Prostate gland (tissue), 2 donors: ENCODE measurements around the gene EPHA2. TPM values are rescaled to one million over a fixed set of nuclear protein-coding genes. Genes with fewer than 3 reads are reported as not detected.
A peak's percentile ranks its signal among the peaks of the same experiment; 100 is the strongest.

ENCODE experiments used
- DNase-seq: peaks from one replicate; pipeline ENCODE4 v3.0.0-alpha.2; 2019; ENCODE audit warnings: low spot score
- H3K27ac ChIP-seq, 2 donors: fragments of 200-600 bp; sonication (generic); 2 replicates each; pipeline ENCODE4 v1.5.1; 2017 to 2019
- H3K27me3 ChIP-seq: fragments of 200-600 bp; sonication (generic); replicated peaks from 2 replicates; pipeline ENCODE4 v1.5.1; 2019; ENCODE audit not compliant: insufficient read depth
- H3K36me3 ChIP-seq, 2 donors: fragments of 200-600 bp; sonication (generic); 1 replicate in 1 of 2; 2 replicates in 1 of 2; pipeline versions ENCODE4 v1.5.1 to v1.8.1; 2017 to 2019
- H3K4me1 ChIP-seq: fragments of 200-600 bp; sonication (generic); replicated peaks from 2 replicates; pipeline ENCODE4 v1.5.1; 2019
- H3K4me3 ChIP-seq, 2 donors: fragments of 200-600 bp; sonication (generic); 2 replicates each; pipeline ENCODE4 v1.5.1; 2017 to 2019
- H3K9me3 ChIP-seq: fragments of 200-600 bp; sonication (generic); 2 replicates; pipeline ENCODE4 v1.5.1; 2017
- CTCF ChIP-seq, 4 experiments: fragments of 200-600 bp in 2 of 4; fragments of 450-650 bp in 2 of 4; sonication (generic) in 2 of 4; IDR thresholded peaks; 1 replicate in 3 of 4; 2 replicates in 1 of 4; pipeline ENCODE4 v1.5.1; 2016 to 2019; ENCODE audit warnings: antibody characterized with exemption in 4 of 4, mild to moderate bottlenecking in 2 of 4, moderate library complexity in 2 of 4
- POLR2A ChIP-seq: fragments of 450-650 bp; IDR thresholded peaks from one replicate; pipeline ENCODE4 v1.6.1; 2016; ENCODE audit warnings: antibody characterized with exemption, mild to moderate bottlenecking
- POLR2AphosphoS5 ChIP-seq: sonication (generic); formaldehyde crosslinking; IDR thresholded peaks from one replicate; pipeline ENCODE4 v1.6.1; 2017; ENCODE audit warnings: antibody characterized with exemption
- WGBS: methylation state at CpG from one replicate; pipeline ENCODE4 v1.1.5; 2018; 5-methylcytosine and 5-hydroxymethylcytosine counted together
- intact Hi-C: fragments of 100-400 bp; cut with DNase I; formaldehyde crosslinking; loops from one replicate; pipeline ENCODE4 v1.14.2; 2022
- total RNA-seq, 2 donors: library from RNA; depleted of rRNA; stranded (reverse); fragments of >200 nt; gene quantifications; one replicate each; pipeline ENCODE4 v1.1.0, GENCODE V29; 2016

EPHA2 gene
- total RNA-seq, 2 donors from 2014 or later, result 14.8 to 17.7 TPM

GRCh38 chr1:16187748-16188401 is 32.0 kb upstream of the EPHA2 start:
- Histone ChIP-seq H3K36me3 (no peaks in the 10 kb centered on the region), H3K9me3 (no peaks in the 10 kb centered on the region), H3K27ac (no peak overlapping the region), H3K4me3 (no peak overlapping the region), H3K4me1 (no peaks in the 10 kb centered on the region), H3K27me3 (no peaks in the 10 kb centered on the region)
- TF ChIP-seq POLR2AphosphoS5 (peak; percentile 36), CTCF (IDR thresholded peaks at IDR 0.05) (peak; percentile 98), POLR2A (no peak)
- DNase-seq, result peak; percentile 59
- intact Hi-C loops, result loop anchor here (1.0 to 5.0 kb wide), 2 partner anchors 54 to 109 kb away; no protein-coding TSS in a partner anchor
- 18% methylated on average over 15 of the region's 15 CpGs for whole genome bisulfite sequencing

GRCh38 chr1:16186655-16187235 is 30.9 kb upstream of the EPHA2 start:
- H3K9me3 ChIP-seq, result no peaks in the 10 kb centered on the region
- DNase-seq, result no peak
- no peaks in the 10 kb centered on the region for H3K36me3 ChIP-seq
- TF ChIP-seq POLR2A (no peak), POLR2AphosphoS5 (no peak), CTCF (IDR thresholded peaks at IDR 0.05) (no peak)
- intact Hi-C loops, result loop anchor here (1.0 to 5.0 kb wide), 2 partner anchors 56 to 107 kb away; no protein-coding TSS in a partner anchor
- no peak overlapping the region for H3K4me3 ChIP-seq
- WGBS, result 60% methylated on average over 9 of the region's 9 CpGs
- peaks cover 6% of the 10 kb centered on the region for H3K4me1 ChIP-seq
- H3K27me3 ChIP-seq, result no peaks in the 10 kb centered on the region
- H3K27ac ChIP-seq, result no peak overlapping the region

GRCh38 chr1:16184557-16185303 is 28.9 kb upstream of the EPHA2 start:
- H3K36me3 ChIP-seq, result no peaks in the 10 kb centered on the region
- peak overlapping the region; percentile 48 to 52 for H3K27ac ChIP-seq
- peak in 1 of 4 experiments; percentile 21 for TF ChIP-seq CTCF (IDR thresholded peaks at IDR 0.05)
- TF ChIP-seq POLR2AphosphoS5, result peak; percentile 18
- peak; percentile 10 for TF ChIP-seq POLR2A
- no peaks in the 10 kb centered on the region for H3K27me3 ChIP-seq
- 71% methylated on average over 9 of the region's 10 CpGs for WGBS
- intact Hi-C loops, result loop anchor here (5.0 kb wide), 1 partner anchor 58 kb away; no protein-coding TSS in a partner anchor
- DNase-seq, result peak; percentile 66
- H3K4me1 ChIP-seq, result peaks cover 11% of the 10 kb centered on the region
- H3K4me3 ChIP-seq, result no peak overlapping the region
- H3K9me3 ChIP-seq, result no peaks in the 10 kb centered on the region

- H3K36me3 ChIP-seq, result no peaks in the 10 kb centered on the region
- no peaks in the 10 kb centered on the region for H3K9me3 ChIP-seq
- H3K27me3 ChIP-seq, result no peaks in the 10 kb centered on the region
- DNase-seq, result no peak
- TF ChIP-seq CTCF (IDR thresholded peaks at IDR 0.05) (no peak), POLR2AphosphoS5 (no peak), POLR2A (no peak)
- peak overlapping the region; percentile 48 to 52 for H3K27ac ChIP-seq
- no peak overlapping the region for H3K4me3 ChIP-seq
- peaks cover 13% of the 10 kb centered on the region for H3K4me1 ChIP-seq
- intact Hi-C loops, result loop anchor here (2.0 kb wide), 1 partner anchor 29 kb away; no protein-coding TSS in a partner anchor
- whole genome bisulfite sequencing, result 73% methylated on average over 19 of the region's 19 CpGs
Measured at GRCh38 chr1:16183765-16184556, 28.1 kb upstream of the EPHA2 start.
